B cell (primary cell): ENCODE results near the gene PLCG2. TPM values are rescaled to one million over a fixed set of nuclear protein-coding genes. Genes with fewer than 3 reads are reported as not detected.

Source experiments
- ATAC-seq: fragments of 200-7000 bp; cut with Tn5 transposase; one replicate; pipeline ENCODE4 v1.10.0; 2021; ENCODE audit warnings: low read depth, mild to moderate bottlenecking, moderate number of reproducible peaks, moderate library complexity
- CTCF ChIA-PET: fragments of 350-600 bp; sonication (Branson Sonifier 250); formaldehyde crosslinking; loops from one replicate; lab custom pipeline; 2021; ENCODE audit warnings: antibody characterized with exemption, inconsistent platforms; lab: Charles Lee
- POLR2A ChIA-PET: fragments of 350-600 bp; sonication (Branson Sonifier 250); formaldehyde crosslinking; loops from one replicate; lab custom pipeline; 2021; ENCODE audit warnings: antibody characterized with exemption; lab: Charles Lee
- DNase-seq: peaks from one replicate; pipeline ENCODE4 v3.0.0; 2013
- H2AFZ ChIP-seq: 2 replicates; pipeline ENCODE4 v1.6.1; 2012; ENCODE audit warnings: mild to moderate bottlenecking, low read depth, low read length; ENCODE audit not compliant: insufficient read depth, poor library complexity, severe bottlenecking
- H3K27ac ChIP-seq, 2 donors: 1 replicate in 1 of 2; 2 replicates in 1 of 2; pipeline ENCODE4 v1.5.1; 2012 to 2013; ENCODE audit warnings: low read length in 2 of 2, mild to moderate bottlenecking in 2 of 2, moderate library complexity in 1 of 2
- H3K27me3 ChIP-seq, 4 experiments: fragments of 200-600 bp in 1 of 4; sonication (generic) in 1 of 4; replicated peaks in 1 of 4; 1 replicate in 2 of 4; 2 replicates in 2 of 4; pipeline versions ENCODE4 v1.6.1 to v1.7.0; 2013 to 2016; ENCODE audit warnings: low read length in 3 of 4, mild to moderate bottlenecking in 2 of 4, mixed read lengths in 1 of 4, moderate library complexity in 1 of 4; ENCODE audit not compliant: insufficient read depth in 4 of 4, control insufficient read depth in 3 of 4; ENCODE audit errors: control extremely low read depth in 1 of 4
- H3K36me3 ChIP-seq, 2 experiments: replicated peaks in 1 of 2; 1 replicate in 1 of 2; 2 replicates in 1 of 2; pipeline versions ENCODE4 v1.6.1 to v1.7.1; 2013; ENCODE audit warnings: low read length in 1 of 2; ENCODE audit not compliant: insufficient read depth in 2 of 2, control insufficient read depth in 1 of 2; ENCODE audit errors: control extremely low read depth in 1 of 2, extremely low read depth in 1 of 2
- H3K4me1 ChIP-seq, 2 donors: fragments of 200-600 bp in 1 of 2; sonication (generic) in 1 of 2; 1 replicate in 1 of 2; 2 replicates in 1 of 2; pipeline versions ENCODE4 v1.5.1 to v1.6.1; 2013 to 2017; ENCODE audit warnings: low read length in 2 of 2; ENCODE audit not compliant: control insufficient read depth in 2 of 2, insufficient read depth in 2 of 2
- H3K4me2 ChIP-seq: replicated peaks from 2 replicates; pipeline ENCODE3; 2012; ENCODE audit warnings: mild to moderate bottlenecking, low read depth, low read length; ENCODE audit not compliant: poor library complexity, severe bottlenecking
- H3K4me3 ChIP-seq, 5 experiments: fragments of 200-600 bp in 1 of 5; sonication (generic) in 1 of 5; 1 replicate in 3 of 5; 2 replicates in 2 of 5; pipeline versions ENCODE4 v1.5.1 to v1.7.0; 2011 to 2016; ENCODE audit warnings: low read length in 4 of 5, mild to moderate bottlenecking in 4 of 5, low read depth in 2 of 5, control low read depth in 1 of 5, moderate library complexity in 1 of 5; ENCODE audit not compliant: insufficient read depth in 1 of 5; ENCODE audit errors: control extremely low read depth in 1 of 5, extremely low read depth in 1 of 5
- H3K79me2 ChIP-seq: fragments of 200-600 bp; sonication (generic); one replicate; pipeline ENCODE4 v1.6.0; 2016; ENCODE audit warnings: low read length; ENCODE audit not compliant: control insufficient read depth, insufficient read depth
- H3K9ac ChIP-seq: fragments of 200-600 bp; sonication (generic); 2 replicates; pipeline ENCODE4 v1.6.1; 2017; ENCODE audit warnings: mild to moderate bottlenecking, low read length, moderate library complexity
- H3K9me3 ChIP-seq, 3 donors: one replicate each; pipeline versions ENCODE4 v1.6.1 to v1.7.1; 2013; ENCODE audit warnings: low read length in 2 of 3; ENCODE audit not compliant: control insufficient read depth in 2 of 3, insufficient read depth in 1 of 3; ENCODE audit errors: control extremely low read depth in 1 of 3
- H4K20me1 ChIP-seq: 2 replicates; pipeline ENCODE4 v1.6.0; 2012; ENCODE audit warnings: mild to moderate bottlenecking, low read length; ENCODE audit not compliant: insufficient read depth, control insufficient read depth, poor library complexity, severe bottlenecking
- H3K27ac Mint-ChIP-seq: one replicate; pipeline ENCODE4 v1.8.0; 2021; ENCODE audit warnings: mixed read lengths
- H3K27me3 Mint-ChIP-seq: one replicate; pipeline ENCODE4 v1.8.0; 2021; ENCODE audit warnings: mixed read lengths
- H3K4me1 Mint-ChIP-seq: one replicate; pipeline ENCODE4 v1.8.0; 2021; ENCODE audit warnings: mixed read lengths
- H3K4me3 Mint-ChIP-seq: one replicate; pipeline ENCODE4 v1.8.0; 2021; ENCODE audit warnings: mixed read lengths
- H3K9me3 Mint-ChIP-seq: one replicate; pipeline ENCODE4 v1.8.0; 2022; ENCODE audit warnings: mixed read lengths; ENCODE audit not compliant: insufficient read depth
- EZH2 ChIP-seq: IDR thresholded peaks from 2 replicates; pipeline ENCODE4 v1.6.1; 2012; ENCODE audit warnings: borderline replicate concordance, low read depth, mild to moderate bottlenecking, moderate library complexity, low read length; ENCODE audit not compliant: insufficient read depth, poor library complexity, severe bottlenecking
- WGBS: methylation state at CpG from one replicate; pipeline ENCODE4 v1.1.5; 2013; ENCODE audit warnings: missing lambda C conversion rate; ENCODE audit not compliant: insufficient coverage; 5-methylcytosine and 5-hydroxymethylcytosine counted together
- intact Hi-C: fragments of 100-400 bp; cut with micrococcal nuclease; formaldehyde crosslinking; loops from one replicate; pipeline ENCODE4 v1.10.0; 2022
- polyA plus RNA-seq: library from polyadenylated mRNA; depleted of rRNA; stranded (reverse); fragments of >200 nt; gene quantifications from 2 replicates; pipeline ENCODE4 v1.2.3, GENCODE V29; 2012
- total RNA-seq, 2 donors: library from RNA; stranded (reverse); fragments of 120-200 nt in 1 of 2; gene quantifications; 1 replicate in 1 of 2; 2 replicates in 1 of 2; pipeline versions ENCODE4 v1.2.3 to v1.2.4, GENCODE V29; 2013 to 2022
- TF ChIP-seq, protein P1 (sequence below): fragments of 200-600 bp; IDR thresholded peaks from one replicate; pipeline ENCODE4 v1.8.0; 2022; ENCODE audit warnings: antibody characterized with exemption, mild to moderate bottlenecking

Gene PLCG2
- total and polyA plus RNA-seq, 2 donors (not counting 1 experiment from before 2014, with no cell fraction given): 194 to 812 TPM

DNA sequence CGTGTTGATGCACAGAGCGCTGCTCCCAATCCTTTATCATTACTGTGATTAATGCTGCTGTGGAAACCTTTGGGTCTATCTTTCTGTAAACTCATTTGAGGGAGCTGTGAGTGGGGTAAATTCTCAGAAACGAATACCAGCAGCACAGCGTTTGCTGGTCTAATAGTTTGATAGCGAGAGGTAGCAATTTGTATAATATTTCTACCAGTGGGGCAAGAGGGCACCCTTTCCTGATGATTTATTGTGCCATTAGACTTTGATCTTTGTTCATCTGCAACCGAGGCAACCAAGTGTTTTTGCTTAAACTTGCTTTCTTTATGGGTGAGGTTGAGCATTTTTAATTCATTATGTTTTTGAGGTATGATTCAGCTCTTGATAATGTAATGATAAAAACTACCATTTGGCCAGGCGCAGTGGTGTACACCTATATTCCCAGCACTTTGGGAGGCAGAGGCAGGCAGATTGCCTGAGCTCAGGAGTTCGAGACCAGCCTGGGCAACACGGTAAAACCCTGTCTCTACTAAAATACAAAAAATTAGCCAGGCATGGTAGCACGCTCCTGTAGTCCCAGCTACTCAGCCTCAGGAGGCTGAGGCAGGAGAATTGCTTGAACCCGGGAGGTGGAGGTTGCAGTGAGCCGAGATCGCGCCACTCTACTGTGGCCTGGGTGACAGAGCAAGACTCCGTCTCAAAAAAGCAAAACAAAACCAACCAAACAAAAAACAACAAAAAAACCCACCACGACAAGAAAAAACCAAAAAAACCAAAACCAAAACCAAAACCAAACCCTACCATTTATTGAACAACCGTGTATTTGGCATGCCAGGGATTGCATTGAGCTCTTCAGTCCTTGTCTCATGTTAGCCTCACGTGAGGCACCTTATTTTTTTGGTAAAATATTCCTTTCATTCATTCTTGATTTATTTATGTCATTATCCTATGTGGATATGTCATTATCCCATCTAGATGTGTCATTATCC is 81.5 kb downstream of the PLCG2 start:
- ATAC-seq (no peak), DNase-seq (no peak)
- Histone ChIP-seq H2AFZ (no peak overlapping the region), H3K36me3 (peaks cover 11 to 78% of the 10 kb centered on the region in 2 experiments), H3K4me2 (no peak overlapping the region), H3K9ac (no peak overlapping the region), H3K27ac (peak overlapping the region; percentile 14 to 72), H3K9me3 (no peaks in the 10 kb centered on the region), H4K20me1 (peaks cover 71% of the 10 kb centered on the region), H3K4me1 (peaks cover 34 to 36% of the 10 kb centered on the region in 2 donors), H3K79me2 (peaks cover 87% of the 10 kb centered on the region), H3K27me3 (no peaks in the 10 kb centered on the region), H3K4me3 (no peak overlapping the region)
- CTCF ChIA-PET: interaction anchor here (0.6 to 2.1 kb wide), 7 partner anchors 8 to 82 kb away, joined by 3 to 9 read pairs (median 4); no protein-coding TSS in a partner anchor
- Mint-ChIP-seq H3K4me1 (peaks cover 61% of the 10 kb centered on the region), H3K9me3 (no peaks in the 10 kb centered on the region), H3K27ac (peak overlapping the region; percentile 80), H3K4me3 (no peak overlapping the region), H3K27me3 (no peaks in the 10 kb centered on the region)
- WGBS: 87% methylated on average over 11 of the region's 18 CpGs
- intact Hi-C loops: no loop called here
- TF ChIP-seq, protein P1, sequence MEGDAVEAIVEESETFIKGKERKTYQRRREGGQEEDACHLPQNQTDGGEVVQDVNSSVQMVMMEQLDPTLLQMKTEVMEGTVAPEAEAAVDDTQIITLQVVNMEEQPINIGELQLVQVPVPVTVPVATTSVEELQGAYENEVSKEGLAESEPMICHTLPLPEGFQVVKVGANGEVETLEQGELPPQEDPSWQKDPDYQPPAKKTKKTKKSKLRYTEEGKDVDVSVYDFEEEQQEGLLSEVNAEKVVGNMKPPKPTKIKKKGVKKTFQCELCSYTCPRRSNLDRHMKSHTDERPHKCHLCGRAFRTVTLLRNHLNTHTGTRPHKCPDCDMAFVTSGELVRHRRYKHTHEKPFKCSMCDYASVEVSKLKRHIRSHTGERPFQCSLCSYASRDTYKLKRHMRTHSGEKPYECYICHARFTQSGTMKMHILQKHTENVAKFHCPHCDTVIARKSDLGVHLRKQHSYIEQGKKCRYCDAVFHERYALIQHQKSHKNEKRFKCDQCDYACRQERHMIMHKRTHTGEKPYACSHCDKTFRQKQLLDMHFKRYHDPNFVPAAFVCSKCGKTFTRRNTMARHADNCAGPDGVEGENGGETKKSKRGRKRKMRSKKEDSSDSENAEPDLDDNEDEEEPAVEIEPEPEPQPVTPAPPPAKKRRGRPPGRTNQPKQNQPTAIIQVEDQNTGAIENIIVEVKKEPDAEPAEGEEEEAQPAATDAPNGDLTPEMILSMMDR: no peak
- no peak for TF ChIP-seq EZH2
- POLR2A ChIA-PET: interaction anchor here (0.8 to 1.5 kb wide), 2 partner anchors 13 to 33 kb away, joined by 5 to 6 read pairs; no protein-coding TSS in a partner anchor

DNA sequence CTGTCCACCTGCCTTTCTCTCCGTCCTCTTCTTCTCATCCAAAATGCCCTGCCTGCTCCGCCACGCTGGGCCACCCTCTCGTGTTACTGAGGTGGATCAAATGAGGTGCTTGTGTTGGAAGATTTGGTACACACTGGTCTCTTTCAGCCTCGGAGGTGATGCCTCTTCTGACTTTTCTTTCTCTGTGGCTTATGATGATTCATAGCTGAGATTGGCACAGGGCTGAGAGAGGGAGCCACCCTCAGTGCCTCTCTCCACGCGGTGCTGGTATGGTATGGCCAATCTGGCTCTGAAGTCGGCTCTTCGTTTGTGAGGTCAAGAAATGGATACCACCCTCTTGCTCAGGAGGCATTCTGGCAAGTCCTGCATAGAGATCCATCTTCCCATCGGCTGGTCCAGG is 82.4 kb downstream of the PLCG2 start:
- peaks cover 59% of the 10 kb centered on the region for H3K4me1 Mint-ChIP-seq
- H3K27ac Mint-ChIP-seq: peak overlapping the region; percentile 80
- H3K4me1 ChIP-seq: peaks cover 36 to 41% of the 10 kb centered on the region in 2 donors
- peaks cover 81% of the 10 kb centered on the region for H3K79me2 ChIP-seq
- H3K27me3 Mint-ChIP-seq: no peaks in the 10 kb centered on the region
- no peak for ATAC-seq
- H4K20me1 ChIP-seq: peaks cover 66% of the 10 kb centered on the region
- DNase-seq: no peak
- no peaks in the 10 kb centered on the region for H3K9me3 Mint-ChIP-seq
- H3K4me3 Mint-ChIP-seq: no peak overlapping the region
- intact Hi-C loops: no loop called here
- 88% methylated on average over 7 of the region's 10 CpGs for WGBS
- ChIA-PET POLR2A (interaction anchor here (1.5 kb wide), 1 partner anchor 12 kb away, joined by 5 read pairs; no protein-coding TSS in a partner anchor), CTCF (interaction anchor here (1.0 to 1.4 kb wide), 2 partner anchors 9 to 26 kb away, joined by 3 read pairs; no protein-coding TSS in a partner anchor)
- H2AFZ ChIP-seq: no peak overlapping the region
- H3K36me3 ChIP-seq: peaks cover 3 to 69% of the 10 kb centered on the region in 2 experiments
- H3K4me3 ChIP-seq: no peak overlapping the region
- no peak overlapping the region for H3K4me2 ChIP-seq
- no peaks in the 10 kb centered on the region for H3K27me3 ChIP-seq
- H3K9ac ChIP-seq: no peak overlapping the region
- no peak for TF ChIP-seq EZH2
- TF ChIP-seq, protein P1: no peak
- no peaks in the 10 kb centered on the region for H3K9me3 ChIP-seq
- H3K27ac ChIP-seq: peak overlapping the region in 1 of 2 donors; percentile 72
